A549 (cell line): Measurements from ENCODE around the gene TTLL1. TPM values are rescaled to one million over a fixed set of nuclear protein-coding genes. Genes with fewer than 3 reads are reported as not detected.

Source experiments
- ATAC-seq, 2 experiments: fragments of 200-7000 bp in 1 of 2; fragments of >200 bp in 1 of 2; cut with Nextera tagmentation in 1 of 2; cut with Tn5 transposase in 1 of 2; 3 replicates each; pipeline versions ENCODE4 v1.8.0 to v1.9.1; 2018 to 2020; ENCODE audit warnings: mild to moderate bottlenecking in 1 of 2, moderate library complexity in 1 of 2
- CTCF ChIA-PET: fragments of 300-600 bp; sonication (Branson Sonifier 250); formaldehyde crosslinking; extraction: SDS; loops from one replicate; lab custom pipeline; 2021; ENCODE audit warnings: antibody characterized with exemption, inconsistent platforms; lab: Yijun Ruan, JAX
- POLR2A ChIA-PET: fragments of 350-600 bp; formaldehyde crosslinking; extraction: SDS; loops from one replicate; lab custom pipeline; 2021; ENCODE audit warnings: antibody characterized with exemption, inconsistent platforms; lab: Yijun Ruan, JAX
- DNase-seq, 2 experiments: peaks; one replicate each; pipeline versions ENCODE4 v3.0.0 to v3.0.0-alpha.2; 2011 to 2016; ENCODE audit warnings: low read depth in 1 of 2, low spot score in 1 of 2
- FAIRE-seq: peaks from 2 replicates; lab custom pipeline; 2011; peaks lifted over from hg19 to GRCh38; lab: Jason Lieb, UNC
- H3K27ac ChIP-seq, 2 experiments: fragments of >200 bp; sonication (Bioruptor Twin); formaldehyde crosslinking; 3 replicates each; pipeline ENCODE4 v1.5.1; 2016 to 2017
- H3K4me1 ChIP-seq: fragments of >200 bp; sonication (Bioruptor Twin); formaldehyde crosslinking; 3 replicates; pipeline ENCODE4 v1.6.1; 2016
- H3K4me2 ChIP-seq: fragments of >200 bp; sonication (Bioruptor Twin); formaldehyde crosslinking; 3 replicates; pipeline ENCODE4 v1.6.1; 2016
- H3K4me3 ChIP-seq: fragments of >200 bp; sonication (Bioruptor Twin); formaldehyde crosslinking; 3 replicates; pipeline ENCODE4 v1.5.1; 2016
- H3K9me3 ChIP-seq: fragments of >200 bp; sonication (Bioruptor Twin); formaldehyde crosslinking; 3 replicates; pipeline ENCODE4 v1.6.1; 2016
- BHLHE40 ChIP-seq: IDR thresholded peaks from 2 replicates; pipeline ENCODE4 v1.6.1; 2012; ENCODE audit warnings: low read depth, low read length, inconsistent platforms
- CBX8 ChIP-seq: fragments of 200-600 bp; sonication (generic); IDR thresholded peaks from 2 replicates; pipeline ENCODE4 v1.6.1; 2016
- CEBPB ChIP-seq, 2 experiments: fragments of >200 bp in 1 of 2; sonication (Bioruptor Twin) in 1 of 2; formaldehyde crosslinking in 1 of 2; IDR thresholded peaks; 2 replicates each; pipeline ENCODE4 v1.6.1; 2012 to 2016
- EHF ChIP-seq: fragments of 250-450 bp; sonication (Bioruptor Pico); IDR thresholded peaks from 2 replicates; pipeline ENCODE4 v1.5.0; 2020; ENCODE audit warnings: mild to moderate bottlenecking
- EP300 ChIP-seq, 2 experiments: fragments of >200 bp; sonication (Bioruptor Twin); formaldehyde crosslinking; IDR thresholded peaks; 2 replicates in 1 of 2; 3 replicates in 1 of 2; pipeline ENCODE4 v1.6.1; 2016 to 2017
- ESRRA ChIP-seq: fragments of 150-350 bp; IDR thresholded peaks from 2 replicates; pipeline ENCODE4 v1.6.1; 2014; ENCODE audit warnings: mild to moderate bottlenecking, low read length, borderline replicate concordance
- FOSB ChIP-seq: fragments of 250-450 bp; sonication (Bioruptor Pico); IDR thresholded peaks from 2 replicates; pipeline ENCODE4 v1.5.0; 2020; ENCODE audit warnings: mild to moderate bottlenecking, moderate library complexity
- HDAC2 ChIP-seq: fragments of 200-600 bp; sonication (generic); IDR thresholded peaks from 2 replicates; pipeline ENCODE4 v1.6.1; 2016
- HEYL ChIP-seq: fragments of 250-450 bp; sonication (Bioruptor Pico); IDR thresholded peaks from 2 replicates; pipeline ENCODE4 v1.8.0; 2021; ENCODE audit warnings: mild to moderate bottlenecking, moderate library complexity
- JUNB ChIP-seq: fragments of >200 bp; sonication (Bioruptor Twin); formaldehyde crosslinking; IDR thresholded peaks from 2 replicates; pipeline ENCODE4 v1.6.1; 2016
- MAZ ChIP-seq: fragments of 150-350 bp; IDR thresholded peaks from 2 replicates; pipeline ENCODE4 v1.6.1; 2014; ENCODE audit warnings: antibody characterized with exemption, low read depth, low read length, borderline replicate concordance
- MYC ChIP-seq: IDR thresholded peaks from 2 replicates; pipeline ENCODE4 v1.6.1; 2012; ENCODE audit warnings: mild to moderate bottlenecking, inconsistent platforms, low read length, improper control_type of control experiment, borderline replicate concordance
- NPAS2 ChIP-seq: fragments of 250-450 bp; sonication (Bioruptor Pico); IDR thresholded peaks from 2 replicates; pipeline ENCODE4 v1.8.0; 2022; ENCODE audit warnings: mild to moderate bottlenecking, moderate library complexity, borderline replicate concordance
- PHF8 ChIP-seq: fragments of 200-600 bp; sonication (generic); IDR thresholded peaks from 2 replicates; pipeline ENCODE4 v1.6.1; 2016; ENCODE audit warnings: low read depth, mild to moderate bottlenecking, antibody characterized with exemption, moderate library complexity, borderline replicate concordance
- RNF2 ChIP-seq: fragments of 200-600 bp; sonication (generic); IDR thresholded peaks from 2 replicates; pipeline ENCODE4 v1.6.1; 2016; ENCODE audit warnings: low read depth, mild to moderate bottlenecking, antibody characterized with exemption, moderate library complexity, borderline replicate concordance
- SREBF2 ChIP-seq: fragments of 450-650 bp; IDR thresholded peaks from 2 replicates; pipeline ENCODE4 v1.6.1; 2014; ENCODE audit warnings: mild to moderate bottlenecking, moderate library complexity
- TP53 ChIP-seq: fragments of 250-450 bp; sonication (Bioruptor Pico); IDR thresholded peaks from 2 replicates; pipeline ENCODE4 v1.5.0; 2021; ENCODE audit warnings: mild to moderate bottlenecking, moderate library complexity
- ZSCAN20 ChIP-seq: fragments of 250-450 bp; sonication (Bioruptor Pico); IDR thresholded peaks from 2 replicates; pipeline ENCODE4 v1.8.0; 2022; ENCODE audit warnings: mild to moderate bottlenecking, moderate library complexity
- WGBS: methylation state at CpG from one replicate; pipeline ENCODE4 v1.1.6; 2017; ENCODE audit errors: missing lambda C conversion rate; 5-methylcytosine and 5-hydroxymethylcytosine counted together
- polyA plus RNA-seq, 4 experiments: library from polyadenylated mRNA; depleted of rRNA in 3 of 4; stranded (reverse); fragments of >200 nt; fragmentation: RNase III in 1 of 4; extraction: RNeasy Plus Mini Kit Qiagen cat#74134 plus additional on column Dnase treatment in 1 of 4; gene quantifications; 2 replicates in 3 of 4; 3 replicates in 1 of 4; pipeline ENCODE4 v1.2.3, GENCODE V29; 2011 to 2017
- TF ChIP-seq, protein P1 (sequence below): fragments of >200 bp; sonication (Bioruptor Twin); formaldehyde crosslinking; IDR thresholded peaks from 2 replicates; pipeline ENCODE4 v1.6.1; 2016
- TF ChIP-seq, protein P2 (sequence below): IDR thresholded peaks from 2 replicates; pipeline ENCODE4 v1.6.1; 2012
- TF ChIP-seq, protein P3 (sequence below): fragments of >200 bp; sonication (Bioruptor Twin); formaldehyde crosslinking; IDR thresholded peaks from 3 replicates; pipeline ENCODE4 v1.6.1; 2016
- TF ChIP-seq, protein P4 (sequence below): fragments of 150-350 bp; IDR thresholded peaks from 2 replicates; pipeline ENCODE4 v1.6.1; 2014; ENCODE audit warnings: low read depth, mild to moderate bottlenecking, low read length

TTLL1 gene
- polyA plus RNA-seq, 2 of the 4 experiments (the other 2 are of a cell fraction) = 2.3 to 5.0 TPM

DNA sequence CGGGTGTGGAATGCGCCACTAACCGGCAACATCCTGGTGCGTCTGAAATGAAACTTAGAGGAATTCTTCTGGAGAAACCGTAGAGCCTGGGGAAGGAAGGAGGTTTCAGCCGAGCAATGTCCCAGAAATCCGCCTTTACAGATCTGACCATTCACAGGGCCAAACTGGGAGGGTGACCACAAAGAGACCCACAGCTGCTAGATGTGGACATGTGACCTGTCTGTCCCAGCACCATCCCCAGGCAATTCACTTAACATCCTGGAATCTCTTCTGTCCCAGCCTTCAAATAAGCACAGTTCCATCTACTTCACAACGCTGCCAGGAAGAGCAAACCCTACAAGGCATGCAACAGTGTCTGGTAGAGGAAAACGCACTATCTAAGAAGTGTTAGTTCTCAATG lies 44.2 kb upstream of the TTLL1 start:
- ChIA-PET CTCF (interaction anchor here (0.7 to 1.2 kb wide), 2 partner anchors 15 to 24 kb away, joined by 3 read pairs; no protein-coding TSS in a partner anchor), POLR2A (no interaction called here)
- FAIRE-seq (no peak), DNase-seq (no peak), ATAC-seq (no peak)
- 81% methylated on average over 9 of the region's 9 CpGs for WGBS
- no peak for TF ChIP-seq FOSB (CRISPR knock-in tag)
- TF ChIP-seq, protein P1, sequence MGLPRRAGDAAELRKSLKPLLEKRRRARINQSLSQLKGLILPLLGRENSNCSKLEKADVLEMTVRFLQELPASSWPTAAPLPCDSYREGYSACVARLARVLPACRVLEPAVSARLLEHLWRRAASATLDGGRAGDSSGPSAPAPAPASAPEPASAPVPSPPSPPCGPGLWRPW = no peak
- TF ChIP-seq, protein P2, sequence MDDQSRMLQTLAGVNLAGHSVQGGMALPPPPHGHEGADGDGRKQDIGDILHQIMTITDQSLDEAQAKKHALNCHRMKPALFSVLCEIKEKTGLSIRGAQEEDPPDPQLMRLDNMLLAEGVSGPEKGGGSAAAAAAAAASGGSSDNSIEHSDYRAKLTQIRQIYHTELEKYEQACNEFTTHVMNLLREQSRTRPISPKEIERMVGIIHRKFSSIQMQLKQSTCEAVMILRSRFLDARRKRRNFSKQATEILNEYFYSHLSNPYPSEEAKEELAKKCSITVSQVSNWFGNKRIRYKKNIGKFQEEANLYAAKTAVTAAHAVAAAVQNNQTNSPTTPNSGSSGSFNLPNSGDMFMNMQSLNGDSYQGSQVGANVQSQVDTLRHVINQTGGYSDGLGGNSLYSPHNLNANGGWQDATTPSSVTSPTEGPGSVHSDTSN = no peak
- no peak for TF ChIP-seq ZSCAN20 (CRISPR knock-in tag)
- no peak for TF ChIP-seq CEBPB (IDR thresholded peaks at IDR 0.05)
- TF ChIP-seq BHLHE40 = no peak
- no peak for TF ChIP-seq PHF8
- no peak for TF ChIP-seq MAZ
- Histone ChIP-seq H3K4me2 (no peak overlapping the region), H3K4me1 (no peaks in the 10 kb centered on the region), H3K4me3 (no peak overlapping the region), H3K27ac (no peak overlapping the region), H3K9me3 (no peaks in the 10 kb centered on the region)

DNA sequence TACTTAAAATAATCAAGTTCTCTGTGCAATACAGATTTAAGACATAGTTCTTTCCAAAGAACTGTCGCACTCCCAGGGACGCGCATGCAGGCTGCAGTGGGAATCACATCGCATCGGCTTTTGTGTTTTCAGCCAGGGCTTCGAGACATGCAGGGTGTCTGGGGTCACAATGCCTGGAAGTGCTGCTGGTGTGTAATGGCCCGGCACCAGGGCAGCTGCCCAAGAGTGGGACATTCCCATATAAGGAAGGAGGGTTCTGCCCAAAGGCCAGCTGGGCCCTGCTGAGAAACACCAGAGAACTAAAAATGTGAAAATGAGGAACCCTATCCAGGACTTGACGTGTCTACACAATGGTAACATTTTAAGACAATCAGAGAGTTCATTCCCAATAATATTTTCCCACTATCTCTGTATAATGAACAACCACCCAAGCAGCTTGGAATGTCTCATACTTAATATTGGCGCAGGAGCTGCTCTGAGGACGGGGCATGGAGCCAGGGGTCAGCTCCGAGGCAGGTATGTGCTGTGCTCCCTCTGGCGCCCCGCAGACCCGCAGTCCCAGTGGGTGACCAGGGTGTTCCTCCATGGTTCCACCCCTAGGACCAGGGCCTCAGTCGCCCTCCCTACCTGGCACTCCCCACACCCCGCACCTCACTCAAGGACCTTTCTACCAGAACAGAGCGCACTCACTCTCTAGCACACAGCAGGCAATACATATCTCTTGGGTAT lies 42.7 kb upstream of the TTLL1 start:
- no peak for FAIRE-seq
- WGBS = 87% methylated on average over 14 of the region's 17 CpGs
- peaks cover 8% of the 10 kb centered on the region for H3K4me1 ChIP-seq
- H3K27ac ChIP-seq = no peak overlapping the region
- no peak overlapping the region for H3K4me2 ChIP-seq
- TF ChIP-seq NPAS2 = no peak
- no peak for TF ChIP-seq MYC
- TF ChIP-seq TP53 = no peak
- no peak for TF ChIP-seq JUNB
- TF ChIP-seq, protein P3, sequence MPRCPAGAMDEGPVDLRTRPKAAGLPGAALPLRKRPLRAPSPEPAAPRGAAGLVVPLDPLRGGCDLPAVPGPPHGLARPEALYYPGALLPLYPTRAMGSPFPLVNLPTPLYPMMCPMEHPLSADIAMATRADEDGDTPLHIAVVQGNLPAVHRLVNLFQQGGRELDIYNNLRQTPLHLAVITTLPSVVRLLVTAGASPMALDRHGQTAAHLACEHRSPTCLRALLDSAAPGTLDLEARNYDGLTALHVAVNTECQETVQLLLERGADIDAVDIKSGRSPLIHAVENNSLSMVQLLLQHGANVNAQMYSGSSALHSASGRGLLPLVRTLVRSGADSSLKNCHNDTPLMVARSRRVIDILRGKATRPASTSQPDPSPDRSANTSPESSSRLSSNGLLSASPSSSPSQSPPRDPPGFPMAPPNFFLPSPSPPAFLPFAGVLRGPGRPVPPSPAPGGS = no peak
- TF ChIP-seq RNF2 = no peak
- TF ChIP-seq EP300 (IDR thresholded peaks at IDR 0.05) = no peak
- no peak for TF ChIP-seq HEYL
- TF ChIP-seq SREBF2 = no peak
- TF ChIP-seq, protein P4, sequence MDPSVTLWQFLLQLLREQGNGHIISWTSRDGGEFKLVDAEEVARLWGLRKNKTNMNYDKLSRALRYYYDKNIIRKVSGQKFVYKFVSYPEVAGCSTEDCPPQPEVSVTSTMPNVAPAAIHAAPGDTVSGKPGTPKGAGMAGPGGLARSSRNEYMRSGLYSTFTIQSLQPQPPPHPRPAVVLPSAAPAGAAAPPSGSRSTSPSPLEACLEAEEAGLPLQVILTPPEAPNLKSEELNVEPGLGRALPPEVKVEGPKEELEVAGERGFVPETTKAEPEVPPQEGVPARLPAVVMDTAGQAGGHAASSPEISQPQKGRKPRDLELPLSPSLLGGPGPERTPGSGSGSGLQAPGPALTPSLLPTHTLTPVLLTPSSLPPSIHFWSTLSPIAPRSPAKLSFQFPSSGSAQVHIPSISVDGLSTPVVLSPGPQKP = no peak
- TF ChIP-seq EHF (CRISPR knock-in tag) = no peak
- TF ChIP-seq, protein P1 = no peak
- no peak for TF ChIP-seq ESRRA
- no peak for TF ChIP-seq CBX8
- no peak for TF ChIP-seq HDAC2
- no peak for ATAC-seq
- no peak for DNase-seq
- H3K9me3 ChIP-seq = no peaks in the 10 kb centered on the region
- H3K4me3 ChIP-seq = no peak overlapping the region
- POLR2A ChIA-PET = no interaction called here
- CTCF ChIA-PET = interaction anchor here (1.0 kb wide), 1 partner anchor 13 kb away, joined by 3 read pairs; no protein-coding TSS in a partner anchor
